Gastrocnemius medialis (tissue), 4 donors: ENCODE results near the gene CNOT11. TPM values are rescaled to one million over a fixed set of nuclear protein-coding genes. Genes with fewer than 3 reads are reported as not detected.

ENCODE experiments used
- ATAC-seq, 2 donors: fragments of 150-250 bp; one replicate each; pipeline ENCODE4 v1.9.1; 2016
- DNase-seq, 2 donors: peaks; one replicate each; pipeline ENCODE4 v3.0.0-alpha.2; 2019
- H3K27ac ChIP-seq, 4 donors: fragments of 200-600 bp; sonication (generic); 1 replicate in 1 of 4; 2 replicates in 3 of 4; pipeline ENCODE4 v1.5.1; 2016 to 2018; ENCODE audit warnings: mild to moderate bottlenecking in 2 of 4, moderate library complexity in 1 of 4
- H3K27me3 ChIP-seq, 3 donors: fragments of 200-600 bp; sonication (generic) in 2 of 3; 1 replicate in 1 of 3; 2 replicates in 2 of 3; pipeline versions ENCODE4 v1.5.1 to v1.6.0; 2016 to 2019; ENCODE audit warnings: mild to moderate bottlenecking in 1 of 3, moderate library complexity in 1 of 3
- H3K36me3 ChIP-seq, 2 donors: fragments of 200-600 bp; sonication (generic) in 1 of 2; one replicate each; pipeline ENCODE4 v1.5.1; 2017 to 2018
- H3K4me1 ChIP-seq, 2 donors: fragments of 200-600 bp; sonication (generic) in 1 of 2; one replicate each; pipeline ENCODE4 v1.5.1; 2016 to 2017; ENCODE audit warnings: mild to moderate bottlenecking in 2 of 2
- H3K4me3 ChIP-seq, 4 donors: fragments of 200-600 bp; sonication (generic) in 3 of 4; 1 replicate in 1 of 4; 2 replicates in 3 of 4; pipeline ENCODE4 v1.5.1; 2016 to 2019; ENCODE audit warnings: mild to moderate bottlenecking in 2 of 4
- H3K9me3 ChIP-seq, 3 donors: fragments of 200-600 bp; sonication (generic) in 2 of 3; 1 replicate in 1 of 3; 2 replicates in 2 of 3; pipeline ENCODE4 v1.5.1; 2016 to 2019
- POLR2A ChIP-seq, 2 donors: fragments of 450-650 bp; IDR thresholded peaks; one replicate each; pipeline ENCODE4 v1.6.1; 2017; ENCODE audit warnings: antibody characterized with exemption in 2 of 2, mild to moderate bottlenecking in 2 of 2, moderate library complexity in 2 of 2
- in situ Hi-C, 4 donors: fragments of 200-750 bp; cut with MboI; loops; one replicate each; pipeline versions ENCODE4 v1.15.0 to v1.8.0; 2017; ENCODE audit warnings: low sequenced_read_pairs in 4 of 4
- intact Hi-C: fragments of 100-400 bp; cut with DNase I; formaldehyde crosslinking; loops from one replicate; pipeline ENCODE4 v1.15.1; 2023; ENCODE audit warnings: low total_unique reads
- total RNA-seq, 4 donors: library from RNA; depleted of rRNA; stranded (reverse); fragments of >200 nt; gene quantifications; one replicate each; pipeline versions ENCODE4 v1.1.0 to v1.2.3, GENCODE V29; 2016
- TF ChIP-seq, protein P1 (sequence below), 5 experiments: fragments of 450-650 bp in 3 of 5; fragments of 200-600 bp in 2 of 5; sonication (generic) in 2 of 5; IDR thresholded peaks in 4 of 5; conservative IDR thresholded peaks in 1 of 5; 1 replicate in 4 of 5; 2 replicates in 1 of 5; pipeline ENCODE4 v1.5.1; 2016 to 2019; ENCODE audit warnings: antibody characterized with exemption in 5 of 5, mild to moderate bottlenecking in 3 of 5, moderate library complexity in 3 of 5

CNOT11 gene
- total RNA-seq, 4 donors from 2014 or later: 31.2 to 42.0 (median 35.5) TPM

DNA sequence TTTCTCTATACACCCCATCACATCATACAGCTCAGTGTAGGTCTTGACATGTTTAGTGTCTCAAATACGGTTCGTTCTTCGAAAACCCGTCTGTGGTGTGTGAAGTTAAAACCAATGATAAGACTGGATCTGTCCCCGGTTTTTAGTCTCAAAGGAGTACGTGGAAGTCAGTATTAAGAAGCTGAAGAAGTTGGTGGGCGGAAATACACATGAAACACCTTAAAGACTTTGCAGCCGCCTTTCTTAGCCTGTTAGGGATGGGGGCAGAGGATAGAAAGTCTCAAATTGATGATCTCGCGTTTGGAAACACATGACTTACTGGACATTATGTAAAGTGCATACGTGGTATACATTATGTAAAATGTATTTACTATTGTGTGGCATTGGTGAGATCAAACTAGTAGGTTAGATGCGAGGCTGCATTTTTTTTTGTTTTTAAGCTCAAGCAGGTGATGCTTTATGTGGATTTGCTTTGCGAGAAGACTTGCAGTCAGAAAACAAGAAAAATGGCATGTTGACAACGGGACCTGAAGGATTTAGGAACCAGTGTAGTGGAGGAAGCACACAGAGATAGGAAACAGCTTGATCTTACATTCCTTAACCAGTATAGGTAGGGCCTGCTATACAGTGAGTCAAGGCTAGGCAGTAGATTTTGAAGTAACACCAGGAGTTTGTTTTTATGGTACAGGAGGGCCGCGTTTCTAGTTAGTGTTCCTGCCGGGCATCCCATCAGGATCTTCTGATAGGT is 1.2 kb downstream of the CNOT11 start:
- in situ Hi-C loops: loop anchor here in 1 of 4 donors (10.0 kb wide), 1 partner anchor 51 kb away; the partner anchor contains the start of gene RNF149
- DNase-seq (no peak), ATAC-seq (no peak)
- Histone ChIP-seq H3K27me3 (no peaks in the 10 kb centered on the region), H3K9me3 (no peaks in the 10 kb centered on the region), H3K27ac (peak overlapping the region; percentile 81 to 100 (median 94)), H3K4me3 (peak overlapping the region; percentile 72 to 99 (median 84)), H3K36me3 (peaks cover 0 to 7% of the 10 kb centered on the region in 2 donors), H3K4me1 (peaks cover 17 to 31% of the 10 kb centered on the region in 2 donors)
- intact Hi-C loops: no loop called here
- TF ChIP-seq POLR2A (IDR thresholded peaks at IDR 0.05): no peak
- TF ChIP-seq, protein P1, sequence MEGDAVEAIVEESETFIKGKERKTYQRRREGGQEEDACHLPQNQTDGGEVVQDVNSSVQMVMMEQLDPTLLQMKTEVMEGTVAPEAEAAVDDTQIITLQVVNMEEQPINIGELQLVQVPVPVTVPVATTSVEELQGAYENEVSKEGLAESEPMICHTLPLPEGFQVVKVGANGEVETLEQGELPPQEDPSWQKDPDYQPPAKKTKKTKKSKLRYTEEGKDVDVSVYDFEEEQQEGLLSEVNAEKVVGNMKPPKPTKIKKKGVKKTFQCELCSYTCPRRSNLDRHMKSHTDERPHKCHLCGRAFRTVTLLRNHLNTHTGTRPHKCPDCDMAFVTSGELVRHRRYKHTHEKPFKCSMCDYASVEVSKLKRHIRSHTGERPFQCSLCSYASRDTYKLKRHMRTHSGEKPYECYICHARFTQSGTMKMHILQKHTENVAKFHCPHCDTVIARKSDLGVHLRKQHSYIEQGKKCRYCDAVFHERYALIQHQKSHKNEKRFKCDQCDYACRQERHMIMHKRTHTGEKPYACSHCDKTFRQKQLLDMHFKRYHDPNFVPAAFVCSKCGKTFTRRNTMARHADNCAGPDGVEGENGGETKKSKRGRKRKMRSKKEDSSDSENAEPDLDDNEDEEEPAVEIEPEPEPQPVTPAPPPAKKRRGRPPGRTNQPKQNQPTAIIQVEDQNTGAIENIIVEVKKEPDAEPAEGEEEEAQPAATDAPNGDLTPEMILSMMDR (IDR thresholded peaks at IDR 0.05 in 4 of 5, conservative IDR thresholded peaks at IDR 0.05 in 1 of 5): no peak

DNA sequence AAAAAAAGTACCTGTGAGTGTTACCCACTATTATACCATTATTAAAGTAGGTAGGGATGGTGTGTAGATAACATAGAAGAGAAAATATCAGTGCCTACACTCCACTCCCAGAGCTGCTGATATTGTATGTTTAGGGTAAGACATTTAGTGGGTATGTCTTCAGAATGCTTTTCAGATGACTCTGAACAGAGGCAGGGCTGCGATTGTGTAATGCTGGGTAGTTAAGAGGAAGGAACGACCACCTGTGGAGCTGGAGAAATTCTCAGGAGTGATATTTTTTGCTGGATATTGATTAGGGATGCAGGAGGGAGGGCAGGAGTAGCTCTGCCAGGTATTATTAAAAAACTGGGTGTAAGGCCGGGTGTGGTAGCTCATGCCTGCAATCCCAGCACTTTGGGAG is 2.8 kb downstream of the CNOT11 start:
- no peaks in the 10 kb centered on the region for H3K27me3 ChIP-seq
- no peaks in the 10 kb centered on the region for H3K9me3 ChIP-seq
- no peak for TF ChIP-seq POLR2A (IDR thresholded peaks at IDR 0.05)
- TF ChIP-seq, protein P1 (IDR thresholded peaks at IDR 0.05 in 4 of 5, conservative IDR thresholded peaks at IDR 0.05 in 1 of 5): no peak
- H3K36me3 ChIP-seq: peaks cover 0 to 15% of the 10 kb centered on the region in 2 donors
- ATAC-seq (no peak), DNase-seq (no peak)
- no peak overlapping the region for H3K27ac ChIP-seq
- intact Hi-C loops: no loop called here
- H3K4me1 ChIP-seq: peaks cover 17 to 31% of the 10 kb centered on the region in 2 donors
- in situ Hi-C loops: loop anchor here in 1 of 4 donors (10.0 kb wide), 1 partner anchor 49 kb away; the partner anchor contains the start of gene RNF149
- H3K4me3 ChIP-seq: no peak overlapping the region

DNA sequence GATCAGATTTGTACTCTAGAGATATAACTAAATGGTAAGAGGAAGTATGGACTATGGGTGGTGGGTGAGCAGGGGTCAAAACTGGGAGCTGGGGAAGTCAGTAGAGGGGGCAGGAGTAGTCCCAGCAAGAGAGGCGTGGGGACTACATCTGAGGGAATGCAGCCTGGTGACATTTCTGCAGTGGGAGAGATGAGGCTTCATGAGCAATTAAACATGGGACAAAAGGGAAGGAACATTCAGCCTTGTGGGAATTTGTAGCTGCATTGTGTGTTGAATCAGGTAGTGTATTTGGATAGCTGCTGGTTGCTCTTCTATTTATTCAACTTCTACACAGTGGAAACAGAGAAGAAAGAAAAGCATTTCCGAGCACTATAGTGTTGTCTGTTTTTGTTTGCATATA is 3.6 kb downstream of the CNOT11 start:
- Histone ChIP-seq H3K4me1 (peaks cover 17 to 31% of the 10 kb centered on the region in 2 donors), H3K4me3 (no peak overlapping the region), H3K27me3 (no peaks in the 10 kb centered on the region), H3K36me3 (peaks cover 0 to 19% of the 10 kb centered on the region in 2 donors), H3K27ac (no peak overlapping the region), H3K9me3 (no peaks in the 10 kb centered on the region)
- intact Hi-C loops (no loop called here), in situ Hi-C loops (loop anchor here in 1 of 4 donors (10.0 kb wide), 1 partner anchor 48 kb away; the partner anchor contains the start of gene RNF149)
- DNase-seq (no peak), ATAC-seq (no peak)
- no peak for TF ChIP-seq POLR2A (IDR thresholded peaks at IDR 0.05)
- TF ChIP-seq, protein P1 (IDR thresholded peaks at IDR 0.05 in 4 of 5, conservative IDR thresholded peaks at IDR 0.05 in 1 of 5): no peak

DNA sequence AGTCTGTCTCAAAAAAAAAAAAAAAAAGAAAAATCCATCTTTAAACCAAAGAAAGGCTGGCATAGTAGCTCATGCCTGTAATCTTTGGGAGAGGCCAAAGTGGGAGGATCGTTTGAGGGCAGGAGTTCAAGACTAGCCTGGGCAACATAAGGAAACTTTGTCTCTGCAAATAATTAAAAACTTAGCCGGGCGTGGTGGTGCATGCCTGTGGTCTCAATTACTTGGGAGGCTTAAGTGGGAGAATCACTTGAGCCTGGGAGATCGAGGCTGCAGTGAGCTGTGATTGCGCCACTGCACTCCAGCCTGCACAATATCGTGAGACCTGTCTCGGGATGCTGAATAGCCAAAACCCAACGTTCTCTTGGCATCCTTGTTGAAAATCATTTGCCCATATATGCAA is 6.1 kb downstream of the CNOT11 start:
- Histone ChIP-seq H3K4me1 (peaks cover 12 to 26% of the 10 kb centered on the region in 2 donors), H3K9me3 (no peaks in the 10 kb centered on the region), H3K36me3 (peaks cover 0 to 32% of the 10 kb centered on the region in 2 donors), H3K27ac (no peak overlapping the region), H3K4me3 (no peak overlapping the region), H3K27me3 (no peaks in the 10 kb centered on the region)
- DNase-seq: no peak
- no peak for ATAC-seq
- intact Hi-C loops: no loop called here
- TF ChIP-seq, protein P1 (IDR thresholded peaks at IDR 0.05 in 4 of 5, conservative IDR thresholded peaks at IDR 0.05 in 1 of 5): no peak
- TF ChIP-seq POLR2A (IDR thresholded peaks at IDR 0.05): no peak
- in situ Hi-C loops: loop anchor here in 1 of 4 donors (10.0 kb wide), 1 partner anchor 46 kb away; the partner anchor contains the start of gene RNF149
